Skin epidermis (tissue), 12 donors: ENCODE results near the gene COL4A2.
A peak's percentile ranks its signal among the peaks of the same experiment; 100 is the strongest.

ENCODE experiments used
- H3K27ac ChIP-seq, 21 experiments: fragments of 200-600 bp; sonication (generic) in 11 of 21; one replicate each; pipeline ENCODE4 v1.5.0; 2020; ENCODE audit warnings: mild to moderate bottlenecking in 3 of 21, inconsistent platforms in 2 of 21, moderate library complexity in 2 of 21
- H3K4me3 ChIP-seq, 7 experiments: fragments of 200-600 bp; sonication (generic) in 2 of 7; one replicate each; pipeline ENCODE4 v1.5.0; 2020; ENCODE audit warnings: inconsistent platforms in 2 of 7, mild to moderate bottlenecking in 2 of 7, moderate library complexity in 1 of 7

The COL4A2 gene

DNA sequence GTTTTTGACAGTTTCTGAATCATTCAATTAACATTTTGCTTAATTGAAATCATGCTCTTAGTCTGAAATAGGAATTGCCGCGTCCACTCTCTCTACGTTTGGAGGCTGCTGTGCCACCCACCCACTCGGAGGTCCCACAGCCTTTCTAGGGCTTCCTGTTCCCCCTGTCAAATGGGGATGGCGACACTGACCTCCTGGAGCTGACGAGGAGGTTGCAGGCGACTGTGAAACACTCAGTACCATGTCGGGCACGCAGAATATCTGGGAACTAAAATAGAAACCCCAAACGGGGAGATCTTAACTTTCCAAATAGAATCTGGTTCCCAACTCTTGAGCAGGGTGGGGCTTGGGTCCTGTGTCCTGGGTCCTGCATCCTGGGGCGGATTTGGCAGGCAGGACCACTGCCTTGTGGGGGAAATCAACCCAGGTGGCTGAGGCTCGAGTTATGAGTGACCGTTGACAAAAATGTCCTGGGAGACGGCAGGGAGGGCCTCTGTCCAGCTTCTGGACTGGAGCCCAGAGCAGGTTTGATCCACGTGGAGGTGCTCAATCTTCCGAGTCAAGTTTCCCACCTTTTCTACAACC lies 129.8 kb downstream of the COL4A2 start:
- no peak overlapping the region for H3K4me3 ChIP-seq
- H3K27ac ChIP-seq: no peak overlapping the region

DNA sequence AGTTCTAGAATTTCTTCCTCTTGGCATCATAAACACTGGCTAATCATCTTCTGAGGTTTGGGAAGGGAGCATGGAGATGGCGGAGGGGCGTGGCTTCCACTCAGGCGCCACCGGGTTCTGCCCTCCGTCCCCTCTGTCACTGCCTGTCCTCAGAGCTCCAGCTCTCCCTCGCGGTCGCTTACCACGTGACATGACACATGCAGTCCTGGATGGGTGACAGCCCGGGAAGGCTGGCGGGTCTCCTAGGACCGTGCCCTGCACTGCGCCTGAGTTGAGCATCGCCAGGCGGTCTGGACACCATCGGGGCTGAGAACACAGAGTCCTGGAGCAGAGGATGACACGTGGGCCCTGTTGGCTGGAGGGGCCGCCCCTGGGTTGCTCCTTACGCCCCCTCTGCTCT lies 131.1 kb downstream of the COL4A2 start:
- Histone ChIP-seq H3K27ac (no peak overlapping the region), H3K4me3 (no peak overlapping the region)

DNA sequence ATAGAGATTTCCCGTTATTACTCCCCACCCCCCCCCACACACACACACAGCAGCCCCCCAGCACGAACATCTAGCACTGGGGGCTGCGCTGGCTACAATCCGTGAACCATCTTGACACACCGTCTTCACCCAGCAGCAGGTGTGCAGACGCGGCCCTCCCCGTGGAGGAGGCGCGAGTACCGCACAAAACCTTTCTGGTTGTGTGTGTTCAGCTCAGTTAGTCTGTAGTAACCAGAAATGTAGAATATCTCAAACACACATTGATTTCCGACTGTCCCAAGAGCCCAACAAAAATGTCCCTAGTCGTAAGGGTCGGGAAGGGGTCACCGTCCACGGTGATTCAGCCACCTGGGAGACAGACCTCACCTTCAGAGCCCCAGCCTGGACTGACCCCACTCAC lies 131.7 kb downstream of the COL4A2 start:
- Histone ChIP-seq H3K4me3 (no peak overlapping the region), H3K27ac (no peak overlapping the region)

DNA sequence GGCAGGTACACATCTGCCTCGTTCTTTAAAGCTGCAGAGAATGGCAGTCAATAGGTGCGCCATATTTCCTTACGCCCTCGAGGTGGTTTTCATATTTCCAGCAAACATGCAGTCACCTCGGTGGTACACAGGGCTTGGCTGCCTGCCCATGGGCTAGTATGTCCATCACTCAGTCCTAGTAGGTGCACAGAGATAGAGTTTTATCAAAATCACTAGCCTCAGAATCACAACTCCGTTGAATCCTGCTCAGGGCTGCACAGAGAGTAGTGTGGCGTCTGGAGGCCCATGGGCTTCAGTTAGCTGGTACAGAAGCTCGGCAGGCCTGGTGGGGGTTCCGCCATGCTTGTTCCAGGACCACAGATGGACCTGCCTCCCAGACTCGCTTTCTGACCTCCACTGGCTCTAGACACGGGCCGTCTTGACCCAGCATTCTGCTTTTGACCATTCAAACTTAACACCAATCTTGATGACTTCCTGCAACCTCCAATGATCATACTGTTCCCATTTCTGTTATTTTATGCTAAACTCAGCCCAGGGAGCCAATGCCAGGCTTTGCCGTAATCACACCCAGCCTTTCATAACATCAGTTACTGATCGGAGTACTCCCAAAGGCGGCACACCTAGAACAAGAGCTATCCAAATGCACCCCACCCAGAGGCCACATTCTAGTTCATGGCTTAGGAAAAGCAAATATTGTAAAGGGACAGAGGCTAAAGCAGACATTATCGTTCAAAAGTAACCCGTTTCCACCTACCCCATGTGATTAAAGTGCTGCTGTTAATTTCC lies 134.1 kb downstream of the COL4A2 start:
- Histone ChIP-seq H3K27ac (no peak overlapping the region), H3K4me3 (no peak overlapping the region)

DNA sequence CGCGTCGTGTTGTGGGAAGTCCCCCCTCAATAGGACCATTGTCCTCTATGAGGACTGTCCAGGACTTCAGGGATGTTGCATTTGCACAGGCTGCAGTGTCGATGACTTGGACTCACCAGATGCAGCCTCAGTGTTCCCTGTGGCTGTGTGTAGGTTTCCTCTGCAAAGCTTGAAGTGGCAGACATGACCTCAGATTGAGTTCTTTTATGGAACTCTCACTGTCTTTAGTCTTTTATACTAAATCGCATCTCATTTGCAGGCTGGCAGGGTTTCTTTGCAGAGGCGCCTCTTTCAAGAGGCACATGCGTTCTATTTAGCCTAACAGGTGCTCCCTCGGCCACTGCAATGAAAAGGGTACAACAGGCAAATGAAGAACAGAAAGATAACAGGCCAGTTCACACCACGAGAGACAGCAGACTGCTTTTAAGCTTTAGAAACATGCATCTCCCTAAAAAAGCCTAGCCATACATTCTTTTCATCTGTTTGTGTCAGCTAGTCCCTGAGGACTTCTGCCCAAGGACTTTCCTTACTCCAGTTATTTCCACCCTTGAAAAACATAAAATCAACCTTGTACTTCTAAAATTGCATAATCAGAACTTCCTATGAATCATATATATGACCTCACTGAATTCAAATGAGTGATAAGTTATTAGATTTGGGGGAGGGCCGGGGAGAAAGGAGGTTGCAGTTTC lies 136.0 kb downstream of the COL4A2 start:
- Histone ChIP-seq H3K4me3 (no peak overlapping the region), H3K27ac (no peak overlapping the region)

DNA sequence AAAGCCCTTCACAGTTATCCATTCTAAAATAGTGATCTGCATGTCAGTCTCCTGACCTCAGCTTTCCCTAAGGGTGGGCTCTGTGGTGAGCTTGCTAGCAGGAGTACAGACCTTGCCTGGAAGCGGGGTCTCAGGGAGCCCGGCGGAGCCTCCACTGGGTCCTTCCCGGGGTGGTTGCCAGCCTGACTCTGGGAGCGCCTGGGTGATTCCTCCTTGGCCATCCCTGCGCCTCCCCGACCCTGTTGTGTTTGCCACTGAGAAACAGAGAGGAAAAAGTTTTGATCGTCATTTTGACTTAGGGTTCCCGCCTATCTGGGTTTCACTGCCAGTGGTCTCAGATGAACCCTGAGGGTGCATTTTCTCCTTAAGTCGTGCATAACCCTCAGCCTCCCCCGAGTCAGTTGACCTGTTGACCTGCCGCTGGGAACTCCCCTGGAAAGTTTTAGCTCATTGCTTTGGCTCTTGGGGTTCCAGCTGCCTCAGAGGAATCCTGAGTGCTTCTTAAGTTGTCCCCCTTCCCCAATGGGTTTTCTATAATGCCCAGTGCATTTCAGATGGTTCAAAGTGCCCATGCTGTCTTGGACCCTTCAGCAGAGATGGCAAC lies 136.6 kb downstream of the COL4A2 start:
- Histone ChIP-seq H3K4me3 (no peak overlapping the region), H3K27ac (peak overlapping the region in 1 of 21 experiments; percentile 25)

DNA sequence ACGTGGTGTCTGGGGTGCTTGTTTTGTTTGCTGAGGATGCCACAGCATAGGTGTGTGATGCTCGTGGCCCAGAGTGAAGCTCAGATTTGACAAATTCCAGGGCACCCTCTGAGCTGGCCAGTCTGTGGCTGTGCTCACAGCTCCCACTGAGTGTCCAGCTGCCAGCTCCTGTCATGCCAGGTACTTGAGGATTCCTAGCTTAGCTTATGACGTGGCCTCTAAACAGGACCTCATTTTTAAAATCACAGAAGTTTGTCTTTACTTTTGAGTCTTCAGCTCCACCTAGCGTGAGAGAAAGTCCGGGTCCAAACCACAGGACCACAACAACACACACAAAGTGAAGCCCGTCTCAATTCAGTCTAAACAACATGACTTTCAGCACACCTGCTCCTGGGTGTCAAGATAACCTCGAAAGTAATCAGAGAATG lies 137.2 kb downstream of the COL4A2 start:
- Histone ChIP-seq H3K4me3 (no peak overlapping the region), H3K27ac (peak overlapping the region in 1 of 21 experiments; percentile 25)

DNA sequence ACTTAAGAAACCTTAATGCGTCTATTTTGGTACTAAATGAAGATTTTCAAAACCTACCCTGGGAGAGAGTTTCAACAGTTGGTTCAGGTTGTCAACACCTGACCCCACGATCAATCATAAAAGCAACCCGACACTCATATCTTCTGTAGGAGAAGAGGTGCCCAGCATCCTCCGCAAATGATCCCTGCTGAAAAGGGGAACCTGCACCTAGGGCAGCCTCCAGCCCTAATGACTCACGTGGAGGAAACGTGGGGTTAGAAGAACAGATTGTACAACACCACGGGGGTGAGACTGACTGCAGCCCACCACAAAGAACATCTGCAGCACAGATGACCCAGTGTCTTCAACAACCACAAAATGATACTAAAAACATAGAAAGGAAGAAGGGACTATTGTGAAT lies 138.1 kb downstream of the COL4A2 start:
- no peak overlapping the region for H3K27ac ChIP-seq
- no peak overlapping the region for H3K4me3 ChIP-seq

DNA sequence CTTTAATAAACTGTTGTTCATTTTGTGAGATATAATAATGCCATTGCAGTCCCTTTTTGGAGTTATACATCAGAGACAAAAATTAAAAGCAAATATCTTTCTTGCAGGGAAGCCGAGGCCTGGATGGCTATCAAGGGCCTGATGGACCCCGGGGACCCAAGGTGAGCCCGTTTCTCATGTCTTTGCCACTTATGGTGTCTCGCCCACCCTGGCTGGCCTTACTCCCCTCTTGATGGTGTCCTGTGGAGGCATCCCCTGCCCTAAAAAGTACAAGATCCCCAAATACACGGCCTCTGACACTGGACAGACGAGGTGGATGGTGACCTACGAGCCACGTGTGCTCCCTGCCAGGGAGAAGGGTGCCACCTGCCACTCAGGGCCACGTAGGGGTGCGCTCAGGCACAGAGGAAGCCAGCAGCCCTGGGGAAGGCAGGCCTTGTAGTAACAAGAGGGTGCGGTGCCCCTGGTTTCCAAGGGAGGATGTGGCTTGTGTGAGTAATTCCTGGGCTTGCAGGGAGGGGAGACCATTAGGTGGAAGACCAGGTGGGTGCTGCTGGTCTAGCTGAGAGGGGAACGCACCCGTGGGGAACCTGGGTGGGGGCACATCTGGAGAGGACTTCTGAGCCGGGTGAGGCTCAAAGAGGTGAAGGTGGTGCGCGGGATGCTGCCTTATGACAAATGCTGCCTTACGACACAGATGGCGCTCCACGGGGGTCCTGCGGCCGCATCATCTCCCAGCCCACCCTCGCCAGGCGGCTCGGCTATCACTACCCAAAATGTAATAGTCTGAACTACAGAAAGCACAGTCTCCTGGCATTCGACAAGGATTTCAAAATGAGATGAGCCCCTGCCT lies 138.9 kb downstream of the COL4A2 start:
- Histone ChIP-seq H3K27ac (no peak overlapping the region), H3K4me3 (no peak overlapping the region)

DNA sequence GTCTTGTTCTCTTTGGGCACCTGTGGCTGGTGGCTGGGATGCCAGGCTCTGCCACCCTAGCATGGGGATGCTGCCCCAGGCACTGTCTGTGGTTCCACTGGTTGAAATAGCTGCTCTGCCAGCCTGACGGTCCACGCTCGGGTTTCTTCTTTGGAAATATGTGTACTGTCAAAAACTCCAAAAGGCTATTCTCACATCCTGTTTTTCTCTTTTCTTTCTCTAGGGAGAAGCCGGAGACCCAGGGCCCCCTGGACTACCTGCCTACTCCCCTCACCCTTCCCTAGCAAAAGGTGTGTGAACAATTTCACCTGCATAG lies 139.4 kb downstream of the COL4A2 start:
- no peak overlapping the region for H3K27ac ChIP-seq
- no peak overlapping the region for H3K4me3 ChIP-seq

DNA sequence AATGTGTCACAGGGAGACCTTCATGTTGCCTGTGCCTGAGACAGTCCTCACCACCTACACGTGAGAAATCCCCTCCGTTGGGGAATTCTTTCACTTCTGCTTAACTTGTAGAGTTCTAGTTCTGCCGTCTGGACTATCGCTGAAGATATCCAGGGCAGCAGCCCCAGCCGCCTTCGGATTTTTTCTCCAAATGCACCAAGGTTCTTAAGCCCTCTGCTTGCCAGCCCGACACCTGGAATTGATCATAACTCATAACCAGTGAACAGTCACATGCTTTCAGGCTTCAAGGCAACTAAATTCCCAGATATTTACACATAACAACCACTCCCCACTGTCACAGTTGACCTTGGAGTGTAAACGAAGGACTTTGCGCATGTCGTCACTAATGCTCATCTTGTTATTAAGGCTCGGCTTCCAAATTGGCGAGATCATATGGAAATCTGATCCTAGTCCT lies 140.0 kb downstream of the COL4A2 start:
- no peak overlapping the region for H3K4me3 ChIP-seq
- H3K27ac ChIP-seq: no peak overlapping the region

DNA sequence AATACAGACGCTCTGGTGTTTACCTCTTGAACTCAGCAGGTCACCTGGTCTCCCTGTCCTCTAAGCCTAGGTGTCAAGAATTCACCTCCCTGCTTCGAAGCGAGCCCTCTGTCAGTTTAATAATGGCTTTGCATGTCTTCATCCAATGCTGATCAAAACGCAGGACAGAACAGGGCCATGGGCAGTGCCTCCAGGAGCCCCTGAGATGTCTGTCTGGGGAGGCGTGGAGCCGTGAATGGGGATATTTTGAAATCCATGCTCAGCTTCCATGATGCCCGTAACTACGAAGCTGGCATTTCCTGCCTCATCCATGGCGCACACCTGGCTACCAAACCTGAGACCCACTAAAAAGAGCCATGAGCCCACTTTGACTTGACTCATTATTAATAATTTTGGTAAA lies 140.7 kb downstream of the COL4A2 start:
- Histone ChIP-seq H3K27ac (peak overlapping the region in 1 of 21 experiments; percentile 7), H3K4me3 (no peak overlapping the region)

DNA sequence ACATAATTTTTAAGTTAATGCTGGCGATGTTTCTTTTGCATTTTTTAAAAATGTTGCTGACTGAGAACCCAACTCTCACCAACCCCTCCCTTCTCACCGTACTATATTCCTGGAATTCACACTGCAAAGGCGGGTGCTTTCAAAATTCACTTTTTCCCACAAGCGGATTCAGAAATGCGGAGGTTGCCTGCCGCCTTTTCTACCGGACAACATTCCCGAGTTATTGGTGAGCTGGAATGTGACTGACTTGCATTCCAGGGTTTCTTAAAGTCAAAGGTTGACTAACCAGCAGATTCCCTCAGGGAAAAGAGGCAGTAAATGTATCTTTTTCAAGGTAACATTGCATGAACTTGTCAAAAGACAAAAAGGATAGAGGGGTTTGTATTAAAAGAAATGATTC lies 141.1 kb downstream of the COL4A2 start:
- H3K27ac ChIP-seq: no peak overlapping the region
- no peak overlapping the region for H3K4me3 ChIP-seq

DNA sequence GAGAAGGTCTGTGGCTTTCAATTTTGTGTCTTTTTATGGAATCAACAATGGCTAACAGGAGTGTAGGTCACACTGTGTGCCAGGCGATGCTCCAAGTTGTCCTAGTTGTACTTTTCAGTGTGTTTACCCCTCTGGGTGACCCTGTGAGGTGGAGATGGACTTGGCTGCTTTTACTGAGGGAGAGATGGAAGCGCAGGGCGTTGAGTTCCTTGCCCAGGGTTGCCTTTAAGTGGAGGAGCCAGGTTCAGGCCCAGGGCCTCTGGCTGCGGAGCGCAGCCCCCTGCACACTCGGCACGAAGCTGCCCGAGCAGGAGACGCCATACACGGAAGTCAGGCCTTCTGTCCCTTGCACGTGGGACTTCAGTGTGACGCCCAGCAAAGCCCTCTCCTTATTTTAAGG lies 141.6 kb downstream of the COL4A2 start:
- no peak overlapping the region for H3K27ac ChIP-seq

DNA sequence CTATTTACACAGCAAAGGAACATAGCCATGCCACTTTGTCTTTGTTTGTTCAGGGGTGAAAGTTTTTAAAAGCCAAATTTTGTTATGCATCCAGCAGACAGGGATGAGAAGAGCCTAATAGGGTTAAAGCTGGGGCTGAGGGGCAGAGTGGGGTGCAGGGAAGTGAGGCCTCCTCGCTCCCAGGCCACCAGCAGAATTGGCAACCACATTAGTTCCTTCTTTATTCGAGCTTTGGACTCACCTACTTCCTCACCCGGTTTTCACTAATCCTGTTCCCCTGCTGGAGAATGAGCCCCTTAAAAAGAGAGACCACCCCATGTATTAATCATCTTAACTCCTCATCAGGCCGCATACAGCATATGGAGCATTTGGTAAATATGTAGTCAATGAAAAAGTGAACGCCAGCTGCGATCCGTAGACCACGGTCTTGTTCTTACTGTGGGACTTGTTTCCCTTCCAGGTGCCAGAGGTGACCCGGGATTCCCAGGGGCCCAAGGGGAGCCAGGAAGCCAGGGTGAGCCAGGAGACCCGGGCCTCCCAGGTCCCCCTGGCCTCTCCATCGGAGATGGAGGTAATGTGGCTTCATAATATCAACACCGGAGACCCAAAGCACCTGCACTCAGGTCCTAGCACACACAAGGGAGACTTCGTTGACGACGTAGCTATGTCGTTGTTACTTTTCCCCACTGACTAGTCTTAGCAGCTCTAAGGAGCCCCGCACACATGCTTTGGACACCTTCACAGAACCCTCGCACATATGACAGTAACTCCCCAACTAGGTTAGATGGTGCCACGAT lies 142.3 kb downstream of the COL4A2 start:
- Histone ChIP-seq H3K4me3 (no peak overlapping the region), H3K27ac (no peak overlapping the region)

More for the DNA sequence above, 141.6 kb downstream of the COL4A2 start:
- no peak overlapping the region for H3K4me3 ChIP-seq

DNA sequence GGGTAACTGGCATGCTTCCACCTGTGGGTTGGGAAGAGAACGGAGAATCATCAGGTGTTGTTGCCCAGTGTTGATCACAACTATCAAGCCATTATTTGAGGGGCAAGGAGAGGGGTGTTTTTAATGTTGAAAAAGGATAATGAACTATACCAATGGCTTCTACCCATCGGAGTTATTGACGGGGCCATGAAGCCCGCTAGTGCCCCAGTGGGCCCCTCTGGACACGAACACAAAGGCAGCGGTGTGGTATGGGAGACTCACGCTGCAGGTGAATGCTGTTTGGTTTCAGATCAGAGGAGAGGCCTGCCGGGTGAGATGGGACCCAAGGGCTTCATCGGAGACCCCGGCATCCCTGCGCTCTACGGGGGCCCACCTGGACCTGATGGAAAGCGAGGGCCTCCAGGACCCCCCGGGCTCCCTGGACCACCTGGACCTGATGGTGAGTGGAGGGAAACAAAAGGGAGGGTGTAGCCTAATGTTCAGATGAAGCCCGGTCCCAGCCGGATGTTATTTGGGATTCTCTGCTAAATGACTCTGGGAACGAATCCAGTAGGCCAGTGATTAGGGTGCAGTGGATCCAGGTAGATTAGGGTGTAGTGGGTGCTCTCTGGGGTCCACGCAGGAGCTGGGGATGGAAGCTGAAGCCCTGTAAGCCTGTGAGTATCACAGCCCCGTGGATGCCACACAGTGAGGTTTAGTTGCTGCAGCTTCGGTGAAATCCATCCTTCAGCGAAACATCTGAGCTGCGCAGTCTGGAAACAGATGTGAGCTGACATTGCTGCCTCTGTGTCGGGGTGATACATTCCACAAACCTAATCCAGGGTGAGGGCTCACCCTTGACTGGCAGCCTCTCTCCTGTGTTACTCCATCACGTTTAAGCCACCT lies 143.2 kb downstream of the COL4A2 start:
- Histone ChIP-seq H3K27ac (no peak overlapping the region), H3K4me3 (no peak overlapping the region)

DNA sequence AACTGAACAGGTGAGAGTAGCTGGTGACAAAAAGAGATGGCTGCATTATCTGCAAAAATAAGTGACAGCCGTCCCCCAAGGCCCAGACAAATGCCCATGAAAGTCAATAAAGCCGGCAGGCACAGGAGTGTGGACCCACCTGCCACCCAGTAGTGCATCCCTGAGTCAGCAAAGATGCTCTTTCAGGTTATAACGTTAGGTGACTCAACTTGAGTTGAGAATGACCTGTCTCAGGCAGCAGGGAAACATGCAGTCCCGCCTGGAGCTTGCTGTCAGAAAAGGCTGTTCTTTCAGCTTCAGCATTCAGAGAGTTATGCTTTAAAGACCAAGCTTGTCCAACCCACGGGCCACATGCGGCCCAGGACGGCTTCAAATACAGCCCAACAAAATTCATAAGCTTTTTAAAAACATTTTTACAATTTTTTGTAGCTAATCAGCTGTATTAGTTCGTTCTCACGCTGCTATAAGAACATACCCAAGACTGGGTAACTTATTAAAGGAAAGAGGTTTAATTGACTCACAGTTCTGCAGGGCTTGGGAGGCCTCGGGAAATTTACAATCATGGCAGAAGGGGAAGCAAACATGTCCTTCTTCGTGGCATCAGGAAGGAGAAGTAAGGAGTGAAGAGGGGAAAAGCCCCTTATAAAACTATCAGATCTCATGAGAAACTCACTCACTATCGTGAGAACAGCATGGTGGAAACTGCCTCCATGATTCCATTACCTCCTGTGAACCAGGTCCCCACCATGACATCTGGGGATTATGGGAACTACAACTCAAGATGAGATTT lies 144.1 kb downstream of the COL4A2 start:
- no peak overlapping the region for H3K4me3 ChIP-seq
- H3K27ac ChIP-seq: no peak overlapping the region
